GM19099 (cell line): ENCODE data around the gene TKTL2.
A peak's percentile ranks its signal among the peaks of the same experiment; 100 is the strongest.

Source experiments
- POLR2A ChIP-seq: IDR thresholded peaks from 3 replicates; pipeline ENCODE4 v1.6.1; 2011; ENCODE audit warnings: low read depth; ENCODE audit not compliant: insufficient read length; ENCODE audit errors: extremely low read depth

TKTL2 gene

GRCh38 chr4:163473576-163473975, at the start of gene TKTL2:
TSS of gene TKTL2 (minus strand) at chr4:163473754. CDS start at chr4:163473734, 20 bp downstream.
- no peak for TF ChIP-seq POLR2A

GRCh38 chr4:163515198-163515597, 41.6 kb upstream of the TKTL2 start:
- TF ChIP-seq POLR2A: no peak

GRCh38 chr4:163505374-163505773, 31.8 kb upstream of the TKTL2 start:
- TF ChIP-seq POLR2A: no peak

DNA sequence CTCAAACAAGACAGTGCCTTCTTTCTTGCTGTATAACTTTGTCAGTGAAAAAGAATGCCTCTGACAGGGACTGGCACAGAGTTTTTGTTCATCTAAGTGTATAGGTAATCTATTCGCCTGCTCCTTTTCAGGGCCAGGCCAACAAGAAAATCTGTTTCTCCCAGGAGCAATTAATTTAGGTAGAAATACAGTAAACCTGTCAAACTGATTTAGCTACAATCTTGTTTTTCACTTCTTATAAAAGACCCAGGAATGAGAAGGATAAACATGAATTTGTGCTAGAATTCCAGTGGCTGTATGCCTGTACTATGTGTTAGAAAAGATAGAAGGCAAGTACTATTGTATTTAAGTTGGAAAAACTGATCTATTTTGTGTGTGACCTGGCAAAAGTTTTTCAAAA, 27.0 kb upstream of the TKTL2 start:
- no peak for TF ChIP-seq POLR2A

DNA sequence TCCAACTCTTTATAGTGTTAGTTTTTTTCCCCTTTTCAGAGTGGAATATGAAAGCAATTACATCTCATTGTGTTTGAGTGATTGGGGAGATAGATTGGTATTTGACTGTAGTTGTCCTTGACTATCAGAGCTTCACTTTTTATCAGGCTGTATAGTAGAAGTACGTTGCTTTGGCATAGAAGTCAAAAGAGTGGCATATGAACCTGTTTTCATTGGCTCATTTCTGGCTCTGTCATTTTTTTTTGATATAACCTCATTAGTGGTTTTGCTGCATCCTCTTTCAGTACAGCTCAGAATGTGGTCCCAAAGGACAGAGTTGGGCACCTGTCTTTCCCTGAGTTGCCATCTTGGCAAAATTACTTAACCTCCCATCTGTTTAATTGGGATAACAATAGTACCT, 22.3 kb upstream of the TKTL2 start:
- no peak for TF ChIP-seq POLR2A

GRCh38 chr4:163494360-163495241, 21.0 kb upstream of the TKTL2 start, which contains the start of gene TMA16:
TSS of gene TMA16 (plus strand) at chr4:163494690. CDS start at chr4:163494802, 112 bp downstream.
- TF ChIP-seq POLR2A: peak; percentile 90

GRCh38 chr4:163493643-163494359, 20.2 kb upstream of the TKTL2 start:
- TF ChIP-seq POLR2A: no peak

- no peak for TF ChIP-seq POLR2A
Observed at GRCh38 chr4:163492951-163493504, 19.5 kb upstream of the TKTL2 start.

DNA sequence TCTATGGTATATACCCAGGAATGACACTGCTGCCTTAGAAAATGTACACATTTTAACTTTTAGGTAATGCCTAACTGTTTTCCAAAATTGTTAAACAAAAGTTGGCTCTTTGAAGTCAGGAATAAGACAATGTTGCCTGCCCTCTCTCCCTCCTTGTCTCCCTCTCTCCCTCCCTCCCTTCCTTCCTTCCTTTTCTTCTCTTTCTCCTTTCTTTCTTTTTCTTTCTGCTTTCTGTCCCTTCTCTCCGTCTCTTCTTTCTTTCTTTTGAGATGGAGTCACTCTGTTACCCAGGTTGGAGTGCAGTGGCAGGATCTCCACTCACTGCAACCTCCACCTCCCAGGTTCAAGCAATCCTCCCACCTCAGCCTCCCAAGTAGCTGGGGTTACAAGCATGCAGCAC, 16.4 kb upstream of the TKTL2 start:
- no peak for TF ChIP-seq POLR2A

- no peak for TF ChIP-seq POLR2A
Observed at GRCh38 chr4:163486321-163486720, 12.8 kb upstream of the TKTL2 start.

- no peak for TF ChIP-seq POLR2A
Observed at GRCh38 chr4:163485589-163485988, 12.0 kb upstream of the TKTL2 start.

- TF ChIP-seq POLR2A: no peak
Observed at GRCh38 chr4:163484906-163485305, 11.4 kb upstream of the TKTL2 start.

DNA sequence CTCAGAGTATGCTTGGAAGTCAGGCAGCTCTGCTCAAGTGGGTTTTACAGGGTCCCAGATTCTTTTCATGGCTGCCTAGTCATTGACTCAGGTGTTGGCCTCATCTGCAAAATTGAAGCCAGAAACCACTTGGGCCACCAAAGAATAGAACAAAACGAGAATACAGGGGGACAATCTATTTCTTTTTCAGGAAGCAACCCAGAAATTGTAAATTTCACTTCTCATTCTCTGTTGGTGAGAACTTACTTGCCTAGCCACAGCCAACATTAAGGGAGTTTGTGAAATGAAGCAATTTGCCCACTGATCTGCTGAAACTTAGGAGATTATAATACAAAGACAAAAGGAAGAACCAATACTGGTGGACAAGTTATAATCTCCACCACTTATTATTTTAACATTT, 8.6 kb upstream of the TKTL2 start:
- no peak for TF ChIP-seq POLR2A

DNA sequence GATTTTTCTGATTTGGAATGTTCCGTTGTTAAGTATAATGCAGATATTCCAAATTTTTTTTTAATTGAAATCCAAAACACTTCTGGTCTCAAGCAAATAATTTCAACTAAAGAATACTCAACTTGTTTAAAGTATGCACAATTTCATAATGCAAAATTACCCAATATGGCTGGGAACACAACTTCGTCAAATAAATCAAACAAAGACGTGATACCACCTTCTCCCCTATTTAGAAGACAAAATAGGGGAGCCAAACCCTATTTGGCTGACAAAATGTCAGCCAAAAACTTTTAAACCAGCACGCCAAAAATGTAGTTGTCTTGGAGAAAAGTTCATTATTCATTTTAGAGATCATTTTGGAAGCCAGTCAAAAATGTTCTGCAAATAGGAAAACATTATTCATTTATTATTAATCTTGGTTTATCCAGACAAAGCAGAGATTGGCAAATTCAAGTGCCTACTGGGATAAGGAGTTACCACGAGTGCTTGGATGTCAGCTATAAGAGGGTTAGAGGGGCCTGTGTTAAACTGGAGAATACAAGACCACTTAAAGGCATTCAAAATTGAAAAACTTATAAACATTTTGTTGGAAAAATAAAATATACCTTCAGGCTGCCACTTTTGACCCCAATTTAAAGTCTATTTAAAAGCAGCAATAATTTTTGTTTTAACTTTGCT, 3.3 kb upstream of the TKTL2 start:
- no peak for TF ChIP-seq POLR2A

- no peak for TF ChIP-seq POLR2A
Observed at GRCh38 chr4:163474027-163474426, 473 bp upstream of the TKTL2 start.
